Measurements from ENCODE around the gene GJC2. TPM values are rescaled to one million over a fixed set of nuclear protein-coding genes. Genes with fewer than 3 reads are reported as not detected.
A peak's percentile ranks its signal among the peaks of the same experiment; 100 is the strongest.

GJC2 gene
- polyA plus RNA-seq, 1 of the 3 experiments (the other 2 are of a cell fraction): 0.92 TPM

- peaks cover 23% of the 10 kb centered on the region; the same call in 1 of the 2 replicates for H3K27me3 ChIP-seq (ENCODE audit: insufficient read depth)
- peak within 1 kb of the TSS; percentile 87 to 99 for H3K4me3 ChIP-seq (ENCODE audit: low read depth in 2 of 2, low read length in 1 of 2)
- peak within 1 kb of the TSS; percentile 98 for H3K9ac ChIP-seq
- H3F3A ChIP-seq (replicated peaks; ENCODE audit: insufficient read depth): no peaks in the 10 kb centered on the region
- peak within 1 kb of the TSS; percentile 87 for H2AFZ ChIP-seq (ENCODE audit: low read depth)
- no peaks in the 10 kb centered on the region for H3K9me2 ChIP-seq
- peak within 1 kb of the TSS; percentile 84 to 89 for H3K27ac ChIP-seq (ENCODE audit: low read depth in 2 of 2, low read length in 1 of 2)
- peak; percentile 97 for DNase-seq
- H3K4me2 ChIP-seq: peak within 1 kb of the TSS; percentile 100
- WGBS (ENCODE audit: low lambda C conversion rate): 4% methylated on average over 13 of the region's 95 CpGs
- POLR2A ChIA-PET: interaction anchor here (0.5 to 1.0 kb wide), 5 partner anchors 12 to 324 kb away, joined by 3 to 6 read pairs (median 4); partner anchors contain the start of genes IBA57 and TRIM11
- H3K9me3 ChIP-seq: no peaks in the 10 kb centered on the region
- H3K4me1 ChIP-seq (ENCODE audit: control insufficient read depth in 1 of 2, insufficient read depth in 2 of 2, low read depth in 1 of 2, low read length in 1 of 2): peaks cover 23% of the 10 kb centered on the region in 2 experiments; a peak in 2 of 4 replicates
- peaks cover 1 to 4% of the 10 kb centered on the region in 2 experiments for H3K36me3 ChIP-seq (replicated peaks in 1 of 2; ENCODE audit: control insufficient read depth in 1 of 2, insufficient read depth in 2 of 2, low read length in 1 of 2)
- H3K79me2 ChIP-seq (ENCODE audit: insufficient read depth): peaks cover 50% of the 10 kb centered on the region
- H4K20me1 ChIP-seq (ENCODE audit: insufficient read depth): peaks cover 44% of the 10 kb centered on the region
- CTCF ChIA-PET: interaction anchor here (1.9 to 4.5 kb wide), 2 partner anchors 9 to 26 kb away, joined by 10 to 22 read pairs; partner anchors contain the start of gene IBA57
- peak; percentile 56; the same call in 1 of the 2 replicates for TF ChIP-seq REST (IDR thresholded peaks at IDR 0.05; ENCODE audit: low read depth, low read length)
- no peak for TF ChIP-seq GATA2 (CRISPR knock-in tag; IDR thresholded peaks at IDR 0.05)
- TF ChIP-seq RFX5 (IDR thresholded peaks at IDR 0.05; ENCODE audit: low read length): peak; percentile 85
- TF ChIP-seq IRF3 (IDR thresholded peaks at IDR 0.05; ENCODE audit: low read depth, low read length): 0 out of 2 replicates have a peak, but pooled peaks have one; percentile 23
- no peak for TF ChIP-seq YY1 (IDR thresholded peaks at IDR 0.05; ENCODE audit: low read depth)
- TF ChIP-seq MEF2A (IDR thresholded peaks at IDR 0.05; ENCODE audit: borderline replicate concordance, low read depth): no peak
- TF ChIP-seq TAF1 (IDR thresholded peaks at IDR 0.05; ENCODE audit: borderline replicate concordance, low read depth, low read length): peak; percentile 29; the same call in 1 of the 2 replicates
- peak; percentile 95 for TF ChIP-seq PBX3 (IDR thresholded peaks at IDR 0.05)
- no peak for TF ChIP-seq FOXM1 (IDR thresholded peaks at IDR 0.05; ENCODE audit: low read depth)
- TF ChIP-seq NRF1 (IDR thresholded peaks at IDR 0.05; ENCODE audit: low read depth, low read length): peak; percentile 71
- TF ChIP-seq USF1 (IDR thresholded peaks at IDR 0.05; ENCODE audit: borderline replicate concordance, low read depth): no peak
- TF ChIP-seq GABPA (IDR thresholded peaks at IDR 0.05; ENCODE audit: low read depth): peak; percentile 70
- peak; percentile 42 for TF ChIP-seq CHD2 (IDR thresholded peaks at IDR 0.05; ENCODE audit: low read length, partially characterized antibody)
- no peak; the same call in 1 of the 2 replicates for TF ChIP-seq CTCF (IDR thresholded peaks at IDR 0.05)
- TF ChIP-seq POLR2AphosphoS5 (IDR thresholded peaks at IDR 0.05; ENCODE audit: low read depth, low read length): peak; percentile 64
- TF ChIP-seq USF2 (IDR thresholded peaks at IDR 0.05; ENCODE audit: borderline replicate concordance, low read depth, low read length): no peak
- TF ChIP-seq MAX (IDR thresholded peaks at IDR 0.05; ENCODE audit: low read depth): peak; percentile 62
- no peak for TF ChIP-seq EP300 (IDR thresholded peaks at IDR 0.05; ENCODE audit: borderline replicate concordance in 1 of 2, low read depth in 1 of 2, low read length in 1 of 2)
- TF ChIP-seq RAD21 (IDR thresholded peaks at IDR 0.05; ENCODE audit: low read length): no peak
- TF ChIP-seq MXI1 (IDR thresholded peaks at IDR 0.05; ENCODE audit: low read depth, low read length): no peak; the same call in 1 of the 2 replicates
- no peak for TF ChIP-seq TEAD4 (IDR thresholded peaks at IDR 0.05; ENCODE audit: borderline replicate concordance, insufficient read depth)
Observed at GRCh38 chr1:228139931-228140723, 9.6 kb upstream of the GJC2 start, which contains the start of gene GUK1. Gene GUK1, plus strand, starts transcription at chr1:228140279. Its CDS starts 24 bp downstream, at chr1:228140303.
